ENCODE measurements around the gene CTDSP2.

- TF ChIP-seq CTCF (IDR thresholded peaks at IDR 0.05), result no peak
- TF ChIP-seq ZFX (IDR thresholded peaks at IDR 0.05; ENCODE audit: borderline replicate concordance), result no peak
These were observed 5.8 kb downstream of the CTDSP2 start for GRCh38 chr12:57840726-57841125.

All from 22Rv1 (cell line).